NT2/D1 (cell line): ENCODE results near the gene ZNF771.

Experiments
- SUZ12 ChIP-seq: IDR thresholded peaks from 2 replicates; pipeline ENCODE4 v1.6.1; 2011; ENCODE audit not compliant: insufficient read length, insufficient read depth; ENCODE audit errors: extremely low read depth
- YY1 ChIP-seq: IDR thresholded peaks from 2 replicates; pipeline ENCODE4 v1.6.1; 2011; ENCODE audit not compliant: insufficient read length, insufficient read depth
- ZNF274 ChIP-seq: IDR thresholded peaks from 2 replicates; pipeline ENCODE4 v1.6.1; 2011; ENCODE audit warnings: mild to moderate bottlenecking, low read depth, low read length

DNA sequence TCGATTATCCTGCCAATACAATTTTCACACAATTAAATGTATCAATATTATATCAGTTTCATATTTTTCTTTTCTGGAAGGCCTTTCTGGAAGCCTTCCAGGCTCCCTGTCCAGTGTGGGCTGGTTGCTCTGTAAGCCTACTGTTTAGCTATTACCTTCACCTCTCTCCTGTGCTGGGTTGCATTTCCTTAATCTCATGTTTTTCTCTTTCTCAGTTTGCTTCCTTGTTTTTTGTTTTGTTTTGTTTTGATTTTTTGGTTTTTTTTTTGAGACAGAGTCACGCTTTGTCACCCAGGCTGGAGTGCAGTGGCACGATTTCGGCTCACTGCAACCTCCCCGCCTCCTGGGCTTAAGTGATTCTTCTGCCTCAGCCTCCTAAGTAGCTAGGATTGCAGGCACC lies 31.4 kb downstream of the ZNF771 start:
- no peak for TF ChIP-seq YY1
- no peak for TF ChIP-seq ZNF274
- TF ChIP-seq SUZ12 = no peak
